Suprapubic skin (tissue), 4 donors: ENCODE results near the gene HECTD2. TPM values are rescaled to one million over a fixed set of nuclear protein-coding genes. Genes with fewer than 3 reads are reported as not detected.

ENCODE experiments used
- DNase-seq, 2 donors: peaks; one replicate each; pipeline ENCODE4 v3.0.0-alpha.2; 2019; ENCODE audit warnings: low spot score in 2 of 2
- H3K27ac ChIP-seq: fragments of 200-600 bp; sonication (generic); one replicate; pipeline ENCODE4 v1.5.1; 2019
- H3K27me3 ChIP-seq: fragments of 200-600 bp; sonication (generic); one replicate; pipeline ENCODE4 v1.5.1; 2019
- H3K36me3 ChIP-seq: fragments of 200-600 bp; sonication (generic); one replicate; pipeline ENCODE4 v1.5.1; 2019
- H3K4me1 ChIP-seq: fragments of 200-600 bp; sonication (generic); one replicate; pipeline ENCODE4 v1.5.1; 2019
- H3K4me3 ChIP-seq: fragments of 200-600 bp; sonication (generic); one replicate; pipeline ENCODE4 v1.5.1; 2019; ENCODE audit warnings: mild to moderate bottlenecking
- H3K9me3 ChIP-seq: fragments of 200-600 bp; sonication (generic); one replicate; pipeline ENCODE4 v1.5.1; 2019
- EP300 ChIP-seq: sonication (generic); formaldehyde crosslinking; IDR thresholded peaks from one replicate; pipeline ENCODE4 v1.6.1; 2017; ENCODE audit warnings: antibody characterized with exemption
- POLR2A ChIP-seq, 2 donors: fragments of 450-650 bp; IDR thresholded peaks; one replicate each; pipeline ENCODE4 v1.6.1; 2017; ENCODE audit warnings: antibody characterized with exemption in 2 of 2, mild to moderate bottlenecking in 2 of 2, moderate library complexity in 2 of 2
- POLR2AphosphoS5 ChIP-seq, 3 donors: sonication (generic); formaldehyde crosslinking; IDR thresholded peaks; one replicate each; pipeline ENCODE4 v1.6.1; 2017; ENCODE audit warnings: antibody characterized with exemption in 3 of 3
- WGBS: methylation state at CpG from one replicate; pipeline ENCODE4 v1.1.5; 2018; 5-methylcytosine and 5-hydroxymethylcytosine counted together
- total RNA-seq, 4 donors: library from RNA; depleted of rRNA; stranded (reverse); fragments of >200 nt; gene quantifications; one replicate each; pipeline ENCODE4 v1.1.0, GENCODE V29; 2016
- TF ChIP-seq, protein P1 (sequence below), 2 donors: fragments of 200-600 bp in 1 of 2; fragments of 450-650 bp in 1 of 2; sonication (generic) in 1 of 2; IDR thresholded peaks; one replicate each; pipeline ENCODE4 v1.5.1; 2016 to 2019; ENCODE audit warnings: antibody characterized with exemption in 2 of 2, mild to moderate bottlenecking in 1 of 2, moderate library complexity in 1 of 2

The HECTD2 gene
- total RNA-seq, 4 donors from 2014 or later: 3.4 to 10.5 (median 8.6) TPM

DNA sequence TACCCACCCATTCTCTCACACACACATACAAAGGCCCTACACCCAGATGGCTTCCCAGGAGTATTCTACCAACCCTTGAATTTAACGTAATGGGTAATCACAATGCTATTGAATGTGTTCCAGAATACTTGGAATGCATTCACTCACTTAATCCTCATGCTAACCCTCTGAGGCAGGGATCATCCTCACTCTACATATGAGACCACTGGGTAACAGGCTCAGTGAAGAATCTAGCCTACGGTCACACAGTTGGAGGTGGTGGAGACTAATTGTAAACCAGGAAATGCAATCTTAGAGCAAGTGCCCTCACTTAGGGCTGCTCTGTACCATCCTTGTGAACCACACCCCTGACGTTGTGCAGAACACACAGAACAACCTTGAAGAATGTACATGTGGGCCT is 135.2 kb downstream of the HECTD2 start:
- 85% methylated on average over 3 of the region's 3 CpGs for WGBS
- H3K27ac ChIP-seq: no peak overlapping the region
- H3K36me3 ChIP-seq: no peaks in the 10 kb centered on the region
- H3K4me3 ChIP-seq: no peak overlapping the region
- H3K27me3 ChIP-seq: no peaks in the 10 kb centered on the region
- no peaks in the 10 kb centered on the region for H3K4me1 ChIP-seq
- H3K9me3 ChIP-seq: no peaks in the 10 kb centered on the region
- no peak for DNase-seq
- TF ChIP-seq POLR2A (IDR thresholded peaks at IDR 0.05): no peak
- no peak for TF ChIP-seq POLR2AphosphoS5 (IDR thresholded peaks at IDR 0.05)
- no peak for TF ChIP-seq EP300
- TF ChIP-seq, protein P1, sequence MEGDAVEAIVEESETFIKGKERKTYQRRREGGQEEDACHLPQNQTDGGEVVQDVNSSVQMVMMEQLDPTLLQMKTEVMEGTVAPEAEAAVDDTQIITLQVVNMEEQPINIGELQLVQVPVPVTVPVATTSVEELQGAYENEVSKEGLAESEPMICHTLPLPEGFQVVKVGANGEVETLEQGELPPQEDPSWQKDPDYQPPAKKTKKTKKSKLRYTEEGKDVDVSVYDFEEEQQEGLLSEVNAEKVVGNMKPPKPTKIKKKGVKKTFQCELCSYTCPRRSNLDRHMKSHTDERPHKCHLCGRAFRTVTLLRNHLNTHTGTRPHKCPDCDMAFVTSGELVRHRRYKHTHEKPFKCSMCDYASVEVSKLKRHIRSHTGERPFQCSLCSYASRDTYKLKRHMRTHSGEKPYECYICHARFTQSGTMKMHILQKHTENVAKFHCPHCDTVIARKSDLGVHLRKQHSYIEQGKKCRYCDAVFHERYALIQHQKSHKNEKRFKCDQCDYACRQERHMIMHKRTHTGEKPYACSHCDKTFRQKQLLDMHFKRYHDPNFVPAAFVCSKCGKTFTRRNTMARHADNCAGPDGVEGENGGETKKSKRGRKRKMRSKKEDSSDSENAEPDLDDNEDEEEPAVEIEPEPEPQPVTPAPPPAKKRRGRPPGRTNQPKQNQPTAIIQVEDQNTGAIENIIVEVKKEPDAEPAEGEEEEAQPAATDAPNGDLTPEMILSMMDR (IDR thresholded peaks at IDR 0.05): no peak

DNA sequence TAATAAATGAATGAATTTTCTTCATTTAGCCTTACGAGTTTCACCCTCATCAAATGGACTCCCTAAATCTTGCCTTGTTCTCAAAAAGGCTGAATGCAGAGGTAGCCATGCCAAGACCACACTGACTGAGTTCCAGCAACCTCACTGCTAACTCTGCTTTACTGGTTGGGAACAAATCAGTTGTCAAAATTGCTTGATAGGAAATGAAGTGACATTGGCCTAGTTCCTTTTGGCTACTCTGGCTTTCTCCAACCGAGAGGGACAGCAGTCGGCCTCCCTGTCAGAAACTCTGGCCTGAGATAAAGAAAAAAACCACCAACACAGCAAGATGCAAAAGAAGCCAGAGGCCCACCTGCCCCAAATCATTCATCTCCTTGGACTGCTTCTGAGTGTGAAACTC is 135.7 kb downstream of the HECTD2 start:
- no peak overlapping the region for H3K27ac ChIP-seq
- no peak overlapping the region for H3K4me3 ChIP-seq
- H3K36me3 ChIP-seq: no peaks in the 10 kb centered on the region
- no peaks in the 10 kb centered on the region for H3K27me3 ChIP-seq
- TF ChIP-seq POLR2AphosphoS5 (IDR thresholded peaks at IDR 0.05) (no peak), EP300 (no peak), POLR2A (IDR thresholded peaks at IDR 0.05) (no peak)
- TF ChIP-seq, protein P1 (IDR thresholded peaks at IDR 0.05): no peak
- DNase-seq: no peak
- H3K4me1 ChIP-seq: no peaks in the 10 kb centered on the region
- WGBS: 95% methylated on average over 3 of the region's 3 CpGs
- H3K9me3 ChIP-seq: no peaks in the 10 kb centered on the region

DNA sequence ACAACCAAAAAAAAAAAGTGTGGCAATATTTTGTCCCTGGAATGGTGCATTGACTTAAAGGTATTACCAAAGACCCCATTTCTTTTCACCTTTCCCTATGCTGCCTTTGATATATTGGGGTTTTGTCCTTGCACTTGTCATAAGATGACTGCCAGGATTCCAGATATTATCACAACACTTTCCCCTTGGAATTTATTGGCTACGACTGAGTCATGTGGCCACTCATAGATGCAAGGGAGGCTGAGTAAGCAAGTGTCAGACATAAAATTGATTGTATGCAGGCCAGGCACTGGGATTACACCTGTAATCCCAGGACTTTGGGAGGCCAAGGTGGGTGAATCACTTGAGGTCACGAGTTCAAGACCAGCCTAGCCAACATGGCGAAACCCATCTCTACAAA is 139.1 kb downstream of the HECTD2 start:
- WGBS: 100% methylated on average over 3 of the region's 3 CpGs
- TF ChIP-seq EP300 (no peak), POLR2A (IDR thresholded peaks at IDR 0.05) (no peak), POLR2AphosphoS5 (IDR thresholded peaks at IDR 0.05) (no peak)
- TF ChIP-seq, protein P1 (IDR thresholded peaks at IDR 0.05): no peak
- H3K4me1 ChIP-seq: peaks cover under 1% of the 10 kb centered on the region
- H3K27me3 ChIP-seq: no peaks in the 10 kb centered on the region
- no peak overlapping the region for H3K27ac ChIP-seq
- no peaks in the 10 kb centered on the region for H3K9me3 ChIP-seq
- no peaks in the 10 kb centered on the region for H3K36me3 ChIP-seq
- H3K4me3 ChIP-seq: no peak overlapping the region
- no peak for DNase-seq

DNA sequence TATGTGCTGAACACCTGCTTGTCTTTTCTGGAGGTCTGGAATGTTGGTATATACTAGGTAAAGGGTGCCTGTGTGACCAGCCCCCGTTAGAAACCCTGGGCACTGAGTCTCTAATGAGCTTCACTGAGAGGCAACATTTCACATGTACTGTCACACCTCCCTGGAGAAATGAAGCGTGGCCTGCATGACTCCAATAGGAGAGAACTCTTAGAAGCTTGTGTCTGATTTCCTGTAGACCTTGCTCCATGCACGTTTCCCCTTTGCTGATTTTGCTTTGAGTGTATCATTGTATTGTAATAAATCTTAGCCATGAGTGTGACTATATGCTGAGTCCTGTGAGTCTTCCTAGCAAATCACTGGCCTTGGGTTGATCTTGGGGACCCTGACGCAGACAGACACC is 139.9 kb downstream of the HECTD2 start:
- WGBS: 90% methylated on average over 4 of the region's 4 CpGs
- DNase-seq: no peak
- H3K4me1 ChIP-seq: peaks cover 8% of the 10 kb centered on the region
- no peaks in the 10 kb centered on the region for H3K9me3 ChIP-seq
- no peaks in the 10 kb centered on the region for H3K36me3 ChIP-seq
- H3K27ac ChIP-seq: no peak overlapping the region
- no peak overlapping the region for H3K4me3 ChIP-seq
- TF ChIP-seq POLR2AphosphoS5 (IDR thresholded peaks at IDR 0.05): no peak
- TF ChIP-seq, protein P1 (IDR thresholded peaks at IDR 0.05): no peak
- no peak for TF ChIP-seq EP300
- no peak for TF ChIP-seq POLR2A (IDR thresholded peaks at IDR 0.05)
- no peaks in the 10 kb centered on the region for H3K27me3 ChIP-seq

DNA sequence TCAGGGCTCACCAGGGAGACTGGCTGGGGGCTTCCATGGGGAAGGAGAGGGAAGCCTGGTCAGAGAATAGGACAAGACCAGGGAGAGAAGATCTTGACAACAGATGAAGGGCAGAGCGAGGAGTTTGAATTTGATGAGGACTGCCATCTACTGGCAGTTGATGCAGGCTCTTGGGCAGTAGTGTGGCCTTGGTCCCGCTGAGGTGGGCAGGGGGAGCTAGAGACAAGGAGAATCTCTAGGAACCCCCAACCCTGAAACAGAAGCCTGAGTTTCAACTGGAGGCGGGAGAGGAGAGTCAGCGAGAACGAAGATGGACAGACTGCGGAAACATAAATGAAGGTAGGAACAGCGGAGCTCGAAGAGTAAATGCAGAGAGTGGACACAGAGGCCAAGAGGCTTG is 141.7 kb downstream of the HECTD2 start:
- TF ChIP-seq, protein P1 (IDR thresholded peaks at IDR 0.05): no peak
- TF ChIP-seq POLR2AphosphoS5 (IDR thresholded peaks at IDR 0.05) (no peak), EP300 (no peak)
- Histone ChIP-seq H3K36me3 (no peaks in the 10 kb centered on the region), H3K9me3 (no peaks in the 10 kb centered on the region), H3K4me1 (peaks cover 22% of the 10 kb centered on the region), H3K4me3 (no peak overlapping the region), H3K27ac (no peak overlapping the region), H3K27me3 (no peaks in the 10 kb centered on the region)
- no peak for DNase-seq
- WGBS: 69% methylated on average over 8 of the region's 8 CpGs
